Fibroblast of lung (primary cell): Measurements from ENCODE around the gene DMAC2L. TPM values are rescaled to one million over a fixed set of nuclear protein-coding genes. Genes with fewer than 3 reads are reported as not detected.
"Not testable (repeated sequence)": the region's sequence is repeated elsewhere in the genome, so short reads cannot be mapped to it uniquely, and the experiment has no call there.

ENCODE experiments used
- DNase-seq, 2 donors: peaks; one replicate each; pipeline versions ENCODE4 v3.0.0 to v3.0.0-alpha.2; 2010; ENCODE audit warnings: low read depth in 2 of 2
- H2AFZ ChIP-seq: 2 replicates; pipeline ENCODE4 v1.5.1; 2012; ENCODE audit warnings: low read length, control low read depth, inconsistent platforms
- H3K27ac ChIP-seq: 2 replicates; pipeline ENCODE4 v1.5.1; 2011; ENCODE audit warnings: low read length, control low read depth; ENCODE audit not compliant: insufficient read depth
- H3K27me3 ChIP-seq: 2 replicates; pipeline ENCODE4 v1.5.1; 2011; ENCODE audit warnings: mild to moderate bottlenecking, low read length; ENCODE audit not compliant: control insufficient read depth, insufficient read depth
- H3K36me3 ChIP-seq: 2 replicates; pipeline ENCODE4 v1.5.1; 2011; ENCODE audit warnings: low read length; ENCODE audit not compliant: control insufficient read depth, insufficient read depth
- H3K4me1 ChIP-seq: 2 replicates; pipeline ENCODE4 v1.5.1; 2011; ENCODE audit warnings: low read length; ENCODE audit not compliant: control insufficient read depth, insufficient read depth; ENCODE audit errors: extremely low read depth
- H3K4me2 ChIP-seq: 2 replicates; pipeline ENCODE4 v1.5.1; 2011; ENCODE audit warnings: low read length, control low read depth; ENCODE audit not compliant: insufficient read depth; ENCODE audit errors: extremely low read depth
- H3K4me3 ChIP-seq, 4 experiments: fragments of 200-600 bp in 1 of 4; sonication (generic) in 1 of 4; replicated peaks in 1 of 4; 2 replicates each; pipeline ENCODE4 v1.5.1; 2011 to 2016; ENCODE audit warnings: low read length in 4 of 4, low read depth in 3 of 4, mild to moderate bottlenecking in 3 of 4, control low read depth in 2 of 4, inconsistent platforms in 1 of 4, mixed read lengths in 1 of 4; ENCODE audit not compliant: insufficient read depth in 1 of 4; ENCODE audit errors: control extremely low read depth in 1 of 4
- H3K79me2 ChIP-seq: 2 replicates; pipeline ENCODE4 v1.5.1; 2012; ENCODE audit warnings: mild to moderate bottlenecking, low read length, inconsistent platforms; ENCODE audit not compliant: control insufficient read depth, insufficient read depth
- H3K9ac ChIP-seq: 2 replicates; pipeline ENCODE4 v1.5.1; 2011; ENCODE audit warnings: mild to moderate bottlenecking, low read length, control low read depth; ENCODE audit not compliant: insufficient read depth
- H3K9me3 ChIP-seq: 2 replicates; pipeline ENCODE4 v1.5.1; 2012; ENCODE audit warnings: low read depth, low read length; ENCODE audit not compliant: control insufficient read depth, insufficient read depth
- H4K20me1 ChIP-seq: 2 replicates; pipeline ENCODE4 v1.5.1; 2011; ENCODE audit warnings: low read length; ENCODE audit not compliant: control insufficient read depth, insufficient read depth; ENCODE audit errors: extremely low read depth
- CTCF ChIP-seq, 2 donors: IDR thresholded peaks in 1 of 2; conservative IDR thresholded peaks in 1 of 2; 1 replicate in 1 of 2; 2 replicates in 1 of 2; pipeline ENCODE4 v1.5.1; 2011 to 2012; ENCODE audit warnings: low read length in 2 of 2, control low read depth in 1 of 2, inconsistent platforms in 1 of 2, low read depth in 1 of 2, mild to moderate bottlenecking in 1 of 2
- EZH2 ChIP-seq: IDR thresholded peaks from 2 replicates; pipeline ENCODE4 v1.5.1; 2012; ENCODE audit warnings: low read length, control low read depth, mild to moderate bottlenecking; ENCODE audit errors: missing control alignments
- polyA plus RNA-seq, 2 donors: library from polyadenylated mRNA; depleted of rRNA in 1 of 2; stranded (reverse) in 1 of 2; unstranded in 1 of 2; fragments of >200 nt; gene quantifications; 2 replicates each; pipeline ENCODE4 v1.2.1, GENCODE V29; 2011 to 2012; ENCODE audit warnings: missing spikeins in 1 of 2
- total RNA-seq: library from RNA; depleted of rRNA; stranded (reverse); fragments of >200 nt; gene quantifications from 2 replicates; pipeline ENCODE4 v1.2.1, GENCODE V29; 2014

The DMAC2L gene
- total and polyA plus RNA-seq, 2 donors (not counting 1 experiment from before 2014, with no cell fraction given) = 4.8 to 17.6 TPM

- no peak overlapping the region for H2AFZ ChIP-seq
- no peak overlapping the region for H3K4me2 ChIP-seq
- peak in 1 of 2 donors; percentile 73 for DNase-seq
- peaks cover 6% of the 10 kb centered on the region for H3K4me1 ChIP-seq
- no peak overlapping the region for H3K4me3 ChIP-seq
- TF ChIP-seq EZH2 (no peak), CTCF (conservative IDR thresholded peaks at IDR 0.05 in 1 of 2, IDR thresholded peaks at IDR 0.05 in 1 of 2; ENCODE audit: low read depth in 1 of 2, low read length in 2 of 2) (no peak)
- H3K27me3 ChIP-seq = no peaks in the 10 kb centered on the region
- H3K9ac ChIP-seq = no peak overlapping the region
- no peaks in the 10 kb centered on the region for H3K36me3 ChIP-seq
- H4K20me1 ChIP-seq = no peaks in the 10 kb centered on the region
- no peaks in the 10 kb centered on the region for H3K9me3 ChIP-seq
- no peak overlapping the region for H3K27ac ChIP-seq
- no peaks in the 10 kb centered on the region for H3K79me2 ChIP-seq
These were observed 42.4 kb downstream of the DMAC2L start for GRCh38 chr14:50354527-50354926.

GRCh38 chr14:50355692-50356091 is 43.6 kb downstream of the DMAC2L start:
- TF ChIP-seq EZH2 (no peak), CTCF (conservative IDR thresholded peaks at IDR 0.05 in 1 of 2, IDR thresholded peaks at IDR 0.05 in 1 of 2; ENCODE audit: low read depth in 1 of 2, low read length in 2 of 2) (no peak)
- H3K27ac ChIP-seq = no peak overlapping the region
- H3K27me3 ChIP-seq = no peaks in the 10 kb centered on the region

GRCh38 chr14:50356283-50356682 is 44.2 kb downstream of the DMAC2L start:
- H3K27ac ChIP-seq = not testable (repeated sequence)

More at GRCh38 chr14:50355692-50356091, 43.6 kb downstream of the DMAC2L start:
- Histone ChIP-seq H4K20me1 (no peaks in the 10 kb centered on the region), H3K9me3 (no peaks in the 10 kb centered on the region), H3K4me3 (no peak overlapping the region), H3K79me2 (no peaks in the 10 kb centered on the region), H3K4me1 (peaks cover 6% of the 10 kb centered on the region), H2AFZ (no peak overlapping the region), H3K4me2 (no peak overlapping the region), H3K36me3 (no peaks in the 10 kb centered on the region), H3K9ac (no peak overlapping the region)
- DNase-seq = no peak

More at GRCh38 chr14:50356283-50356682, 44.2 kb downstream of the DMAC2L start:
- not testable (repeated sequence) for H3K36me3 ChIP-seq, H3K9me3 ChIP-seq, H3K27me3 ChIP-seq, H3K9ac ChIP-seq, H3K4me1 ChIP-seq, H2AFZ ChIP-seq, DNase-seq, H4K20me1 ChIP-seq, H3K79me2 ChIP-seq, H3K4me2 ChIP-seq, H3K4me3 ChIP-seq
